Measurements from ENCODE around the gene BAIAP2L2.
A peak's percentile ranks its signal among the peaks of the same experiment; 100 is the strongest.

Gene BAIAP2L2

GRCh38 chr22:38112381-38112780 is 1.9 kb upstream of the BAIAP2L2 start:
- TF ChIP-seq, protein P1, sequence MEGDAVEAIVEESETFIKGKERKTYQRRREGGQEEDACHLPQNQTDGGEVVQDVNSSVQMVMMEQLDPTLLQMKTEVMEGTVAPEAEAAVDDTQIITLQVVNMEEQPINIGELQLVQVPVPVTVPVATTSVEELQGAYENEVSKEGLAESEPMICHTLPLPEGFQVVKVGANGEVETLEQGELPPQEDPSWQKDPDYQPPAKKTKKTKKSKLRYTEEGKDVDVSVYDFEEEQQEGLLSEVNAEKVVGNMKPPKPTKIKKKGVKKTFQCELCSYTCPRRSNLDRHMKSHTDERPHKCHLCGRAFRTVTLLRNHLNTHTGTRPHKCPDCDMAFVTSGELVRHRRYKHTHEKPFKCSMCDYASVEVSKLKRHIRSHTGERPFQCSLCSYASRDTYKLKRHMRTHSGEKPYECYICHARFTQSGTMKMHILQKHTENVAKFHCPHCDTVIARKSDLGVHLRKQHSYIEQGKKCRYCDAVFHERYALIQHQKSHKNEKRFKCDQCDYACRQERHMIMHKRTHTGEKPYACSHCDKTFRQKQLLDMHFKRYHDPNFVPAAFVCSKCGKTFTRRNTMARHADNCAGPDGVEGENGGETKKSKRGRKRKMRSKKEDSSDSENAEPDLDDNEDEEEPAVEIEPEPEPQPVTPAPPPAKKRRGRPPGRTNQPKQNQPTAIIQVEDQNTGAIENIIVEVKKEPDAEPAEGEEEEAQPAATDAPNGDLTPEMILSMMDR (IDR thresholded peaks at IDR 0.05; ENCODE audit: low read depth, low read length, missing control alignments), result no peak

GRCh38 chr22:38111925-38112355 is 1.5 kb upstream of the BAIAP2L2 start:
- DNase-seq (ENCODE audit: extremely low read depth, low read depth), result no peak
- TF ChIP-seq, protein P1 (IDR thresholded peaks at IDR 0.05; ENCODE audit: low read depth, low read length, missing control alignments), result no peak
- no peak overlapping the region for H3K4me3 ChIP-seq (replicated peaks; ENCODE audit: low read depth, low read length)

More at GRCh38 chr22:38112381-38112780, 1.9 kb upstream of the BAIAP2L2 start:
- no peak for DNase-seq (ENCODE audit: extremely low read depth, low read depth)
- no peak overlapping the region for H3K4me3 ChIP-seq (replicated peaks; ENCODE audit: low read depth, low read length)

DNA sequence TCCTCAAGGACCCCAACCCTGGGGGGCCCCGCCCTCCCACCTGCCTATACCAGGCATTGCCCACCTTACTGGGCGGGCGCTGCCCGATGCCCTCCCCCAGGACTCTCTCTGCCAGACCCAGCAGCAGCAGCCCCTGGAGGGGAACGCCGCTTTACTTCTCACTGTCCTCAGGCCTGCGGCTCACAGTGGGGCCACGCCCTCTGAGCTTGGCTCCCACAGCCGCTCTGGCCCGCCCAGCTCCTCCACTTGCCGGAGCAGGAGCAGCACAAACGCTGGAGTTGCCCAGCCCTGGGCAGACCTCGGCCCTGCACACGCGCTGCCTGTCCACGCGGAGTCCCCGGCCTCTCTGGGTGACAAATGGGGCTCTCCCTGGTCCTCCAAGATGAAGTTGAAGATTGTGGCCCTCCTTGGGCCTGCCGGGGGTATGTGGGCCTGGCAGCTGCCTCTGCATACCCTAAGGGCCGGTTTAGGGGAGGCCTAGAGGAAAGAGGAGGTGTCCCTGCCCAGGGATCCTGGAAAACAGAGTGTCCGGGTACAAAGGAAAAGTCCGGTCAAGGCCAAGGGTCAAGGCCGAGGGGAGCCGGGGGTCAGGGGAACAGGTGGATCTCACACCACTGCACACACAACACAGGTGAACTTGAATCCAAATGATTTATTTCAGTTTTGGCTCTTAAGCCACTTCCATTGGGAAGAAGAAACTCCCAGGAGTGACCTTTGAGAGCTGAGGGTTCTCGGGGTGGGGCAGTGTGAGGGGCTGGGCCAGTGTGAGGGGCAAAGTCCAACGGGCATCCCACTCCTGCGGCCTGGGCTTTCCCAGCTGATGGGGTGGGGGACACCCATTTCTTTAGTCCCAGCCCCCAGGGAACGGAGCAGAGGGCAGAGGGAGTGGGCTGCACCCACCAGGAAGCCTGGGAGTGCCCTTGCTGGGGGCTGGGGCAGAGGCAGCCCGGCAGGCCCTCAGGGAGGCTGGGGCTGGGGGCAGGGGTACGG is 674 bp upstream of the BAIAP2L2 start:
- TF ChIP-seq, protein P1 (IDR thresholded peaks at IDR 0.05; ENCODE audit: low read depth, low read length, missing control alignments), result no peak
- no peak for DNase-seq (ENCODE audit: extremely low read depth, low read depth)
- no peak overlapping the region for H3K4me3 ChIP-seq (replicated peaks; ENCODE audit: low read depth, low read length)

DNA sequence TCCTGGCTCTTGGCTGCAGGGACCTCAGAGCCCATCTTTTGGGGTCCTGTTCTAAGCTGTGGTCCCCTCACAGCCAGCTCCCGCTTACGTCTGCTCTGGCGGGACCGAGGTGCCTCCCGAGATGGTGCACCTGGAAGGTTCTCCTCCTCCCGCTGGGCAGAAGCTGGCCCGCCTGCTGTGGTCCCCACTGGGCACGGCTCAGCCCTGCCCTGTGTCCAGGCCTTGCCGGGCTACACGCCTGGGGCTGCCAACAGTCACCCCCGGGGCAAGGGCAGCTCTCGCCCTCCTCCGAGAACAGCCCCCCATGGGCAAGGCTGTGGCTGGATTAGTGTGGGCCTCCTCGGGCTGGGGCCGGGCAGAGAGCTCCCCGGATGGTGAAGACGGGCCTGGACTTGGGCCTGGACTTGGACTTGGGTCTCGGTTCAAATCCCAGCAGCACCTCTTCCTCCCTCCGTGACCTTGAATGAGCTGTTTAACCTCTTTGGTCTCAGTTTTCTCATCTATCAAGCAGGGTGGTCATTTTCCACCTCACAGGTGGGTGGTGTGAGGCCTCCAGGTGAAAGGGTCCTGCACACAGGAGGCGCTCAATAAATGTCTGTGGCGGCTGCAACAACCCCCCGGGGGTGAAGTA is 998 bp downstream of the BAIAP2L2 start:
- DNase-seq (ENCODE audit: extremely low read depth, low read depth), result no peak
- no peak overlapping the region for H3K4me3 ChIP-seq (replicated peaks; ENCODE audit: low read depth, low read length)
- TF ChIP-seq, protein P1 (IDR thresholded peaks at IDR 0.05; ENCODE audit: low read depth, low read length, missing control alignments), result no peak

- no peak for DNase-seq (ENCODE audit: extremely low read depth, low read depth)
- TF ChIP-seq, protein P1 (IDR thresholded peaks at IDR 0.05; ENCODE audit: low read depth, low read length, missing control alignments), result no peak
- H3K4me3 ChIP-seq (replicated peaks; ENCODE audit: low read depth, low read length), result no peak overlapping the region
Measured at GRCh38 chr22:38108561-38109319, 1.7 kb downstream of the BAIAP2L2 start.

DNA sequence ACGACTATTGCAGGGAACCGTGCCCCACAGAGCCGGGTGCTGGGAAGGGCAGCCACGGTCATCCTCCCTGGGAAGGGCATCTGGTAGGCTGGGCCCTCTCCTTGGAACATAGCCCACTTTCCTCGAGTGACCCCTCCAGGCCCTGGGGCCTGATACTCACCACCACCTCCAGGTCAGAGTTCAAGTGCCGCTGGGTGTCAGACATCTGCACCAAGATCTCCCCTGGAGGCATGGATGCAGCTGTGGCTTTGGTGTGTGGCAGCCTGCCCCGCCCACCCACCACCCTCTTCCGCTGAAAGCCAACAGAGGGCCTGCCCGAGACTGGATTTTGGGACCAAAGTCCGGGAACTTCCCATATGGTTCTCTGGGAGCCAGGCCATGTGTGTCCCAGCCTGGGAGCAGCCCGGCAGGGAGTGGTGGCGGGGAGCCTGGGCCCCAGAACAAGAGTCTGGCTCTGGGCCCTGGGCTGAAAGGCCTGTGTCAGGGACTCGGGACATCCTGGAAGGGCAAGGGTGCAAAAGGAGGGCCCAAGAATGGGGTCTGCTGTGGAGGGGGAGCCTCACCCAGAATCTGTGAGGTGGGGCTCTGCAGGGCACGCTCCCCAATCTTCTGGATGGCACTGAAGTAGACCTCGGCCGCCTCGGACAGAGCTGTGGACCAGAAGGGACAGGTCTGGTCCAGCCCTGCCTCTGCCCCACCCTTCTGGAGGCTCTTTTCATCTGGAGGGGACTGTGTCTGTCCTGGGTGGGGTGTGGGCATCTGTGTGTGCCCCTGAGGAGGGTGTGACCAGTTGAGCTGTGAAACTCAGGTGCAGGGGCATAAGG is 2.6 kb downstream of the BAIAP2L2 start:
- TF ChIP-seq, protein P1 (IDR thresholded peaks at IDR 0.05; ENCODE audit: low read depth, low read length, missing control alignments), result no peak
- peak; percentile 63 for DNase-seq (ENCODE audit: extremely low read depth, low read depth)

More for the DNA sequence above, 2.6 kb downstream of the BAIAP2L2 start:
- H3K4me3 ChIP-seq (replicated peaks; ENCODE audit: low read depth, low read length), result no peak overlapping the region

All from HFF-Myc (cell line).